ENCODE measurements around the gene TBX21. TPM values are rescaled to one million over a fixed set of nuclear protein-coding genes. Genes with fewer than 3 reads are reported as not detected.

Gene TBX21, protein sequence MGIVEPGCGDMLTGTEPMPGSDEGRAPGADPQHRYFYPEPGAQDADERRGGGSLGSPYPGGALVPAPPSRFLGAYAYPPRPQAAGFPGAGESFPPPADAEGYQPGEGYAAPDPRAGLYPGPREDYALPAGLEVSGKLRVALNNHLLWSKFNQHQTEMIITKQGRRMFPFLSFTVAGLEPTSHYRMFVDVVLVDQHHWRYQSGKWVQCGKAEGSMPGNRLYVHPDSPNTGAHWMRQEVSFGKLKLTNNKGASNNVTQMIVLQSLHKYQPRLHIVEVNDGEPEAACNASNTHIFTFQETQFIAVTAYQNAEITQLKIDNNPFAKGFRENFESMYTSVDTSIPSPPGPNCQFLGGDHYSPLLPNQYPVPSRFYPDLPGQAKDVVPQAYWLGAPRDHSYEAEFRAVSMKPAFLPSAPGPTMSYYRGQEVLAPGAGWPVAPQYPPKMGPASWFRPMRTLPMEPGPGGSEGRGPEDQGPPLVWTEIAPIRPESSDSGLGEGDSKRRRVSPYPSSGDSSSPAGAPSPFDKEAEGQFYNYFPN
- not detected in 2 replicates for total RNA-seq

DNA sequence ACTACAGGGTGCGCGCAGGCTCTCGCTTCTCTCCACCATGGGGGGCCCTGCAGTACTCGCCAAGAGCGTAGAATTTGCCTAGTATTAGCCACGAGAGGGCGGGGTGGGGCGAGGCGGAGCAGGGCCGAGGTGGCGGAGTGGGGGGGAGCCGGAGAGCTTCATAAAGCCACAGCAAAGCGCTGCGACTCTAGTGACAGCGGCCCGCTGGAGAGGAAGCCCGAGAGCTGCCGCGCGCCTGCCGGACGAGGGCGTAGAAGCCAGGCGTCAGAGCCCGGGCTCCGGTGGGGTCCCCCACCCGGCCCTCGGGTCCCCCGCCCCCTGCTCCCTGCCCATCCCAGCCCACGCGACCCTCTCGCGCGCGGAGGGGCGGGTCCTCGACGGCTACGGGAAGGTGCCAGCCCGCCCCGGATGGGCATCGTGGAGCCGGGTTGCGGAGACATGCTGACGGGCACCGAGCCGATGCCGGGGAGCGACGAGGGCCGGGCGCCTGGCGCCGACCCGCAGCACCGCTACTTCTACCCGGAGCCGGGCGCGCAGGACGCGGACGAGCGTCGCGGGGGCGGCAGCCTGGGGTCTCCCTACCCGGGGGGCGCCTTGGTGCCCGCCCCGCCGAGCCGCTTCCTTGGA is at the start of gene TBX21:
Gene TBX21, plus strand, starts transcription at position 190 of the 627 bp plus-strand sequence. Its CDS starts 219 bp downstream, at position 409.
- peak; percentile 50 for DNase-seq

DNA sequence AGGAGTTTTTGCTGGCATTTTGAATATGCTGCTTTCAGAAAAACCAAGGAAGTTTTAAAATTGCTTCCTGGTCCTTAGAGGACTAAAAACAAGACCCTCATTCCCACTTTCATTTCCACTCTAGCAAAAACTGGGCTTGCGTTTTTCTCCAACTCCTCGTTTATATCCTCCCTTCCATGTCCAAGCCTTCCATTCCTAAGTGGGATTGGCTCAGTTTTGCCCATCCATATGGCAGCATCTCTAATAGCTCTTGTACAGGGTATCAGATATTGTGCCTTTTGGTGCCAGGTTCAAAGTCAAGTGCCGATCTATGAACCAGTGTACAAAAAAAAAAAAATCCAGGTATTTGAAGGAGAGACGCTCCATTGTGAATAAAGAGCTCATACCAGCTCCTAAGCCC is 49.0 kb upstream of the TBX21 start:
- DNase-seq, result no peak

DNA sequence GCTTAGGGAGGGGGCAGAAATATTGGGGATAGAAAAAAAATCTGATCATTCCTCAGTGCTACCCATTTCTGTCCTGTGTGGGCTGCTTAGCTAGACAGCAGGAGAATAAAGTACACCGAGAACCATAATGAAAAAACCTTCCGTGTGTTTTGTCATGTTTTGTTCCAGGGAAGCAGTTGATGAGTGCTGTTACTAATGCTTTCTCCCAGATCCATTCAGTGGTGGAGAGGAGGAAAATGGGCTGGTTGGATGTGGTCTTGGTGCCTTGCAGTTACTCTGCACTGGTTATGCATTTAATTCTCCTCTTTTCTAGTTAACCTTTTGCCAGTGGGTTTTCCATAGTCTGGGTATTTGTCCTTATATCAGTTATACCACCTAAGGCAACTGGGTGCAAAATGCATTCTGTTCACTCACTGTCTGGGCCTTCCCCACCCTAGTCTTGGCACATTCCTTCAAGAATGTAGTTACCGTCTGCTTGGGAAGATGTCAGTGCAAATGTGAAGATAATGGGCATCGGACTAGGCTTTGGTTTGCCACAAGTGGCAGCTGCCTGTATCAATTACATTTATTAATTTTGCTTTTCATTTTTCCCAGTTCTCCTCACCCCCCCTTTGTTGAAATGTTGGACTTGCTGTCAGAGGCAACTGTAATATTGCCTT is 48.4 kb upstream of the TBX21 start:
- DNase-seq, result no peak

DNA sequence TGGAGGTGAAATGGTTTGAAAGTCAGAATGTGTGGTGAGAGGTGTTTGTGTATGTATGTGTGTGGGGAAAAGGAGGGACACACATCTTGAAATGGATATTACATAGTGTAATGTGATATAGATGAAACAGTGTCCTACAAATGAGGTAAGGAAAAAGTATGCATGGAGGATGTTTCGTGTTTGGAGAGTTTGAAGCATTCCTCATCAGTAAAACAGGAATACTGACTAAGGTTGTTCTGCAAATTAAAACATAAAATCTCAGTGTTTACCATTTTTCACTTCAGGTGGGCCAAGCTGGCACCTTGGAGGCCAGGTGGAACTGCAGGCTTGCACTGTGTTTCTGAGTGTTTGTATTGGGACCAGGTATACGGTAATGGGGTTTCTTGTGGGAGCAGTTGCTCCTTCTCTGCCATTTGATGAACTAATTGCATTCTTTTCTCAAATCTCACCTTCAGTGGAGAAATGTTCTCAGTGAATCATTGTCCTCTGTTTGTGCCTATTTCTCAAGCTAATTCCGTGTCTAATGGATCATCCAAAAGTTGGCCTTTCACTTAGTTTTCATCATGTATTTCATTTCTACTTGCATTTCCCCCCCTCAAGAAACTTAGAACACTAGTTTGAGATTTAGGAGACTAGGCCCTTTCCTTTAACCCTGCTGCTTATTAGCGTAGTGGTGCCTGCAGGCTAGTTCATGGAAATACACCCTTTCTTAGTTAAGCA is 47.3 kb upstream of the TBX21 start:
- no peak for DNase-seq

DNA sequence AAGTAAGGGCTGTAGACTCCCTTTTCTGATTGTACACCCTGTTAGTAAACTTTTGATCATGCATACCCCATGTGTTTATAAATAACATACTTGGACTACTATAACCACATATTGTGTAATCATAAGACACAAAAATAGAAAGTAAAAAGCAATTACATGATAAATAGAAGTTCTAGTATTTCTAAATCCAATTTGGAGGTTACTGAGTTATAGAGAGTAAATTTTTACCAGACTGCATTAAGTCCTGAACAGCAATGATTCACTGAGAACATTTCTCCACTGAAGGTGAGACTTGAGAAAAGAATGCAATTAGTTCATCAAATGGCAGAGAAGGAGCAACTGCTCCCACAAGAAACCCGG is 46.8 kb upstream of the TBX21 start:
- DNase-seq, result peak; percentile 22

DNA sequence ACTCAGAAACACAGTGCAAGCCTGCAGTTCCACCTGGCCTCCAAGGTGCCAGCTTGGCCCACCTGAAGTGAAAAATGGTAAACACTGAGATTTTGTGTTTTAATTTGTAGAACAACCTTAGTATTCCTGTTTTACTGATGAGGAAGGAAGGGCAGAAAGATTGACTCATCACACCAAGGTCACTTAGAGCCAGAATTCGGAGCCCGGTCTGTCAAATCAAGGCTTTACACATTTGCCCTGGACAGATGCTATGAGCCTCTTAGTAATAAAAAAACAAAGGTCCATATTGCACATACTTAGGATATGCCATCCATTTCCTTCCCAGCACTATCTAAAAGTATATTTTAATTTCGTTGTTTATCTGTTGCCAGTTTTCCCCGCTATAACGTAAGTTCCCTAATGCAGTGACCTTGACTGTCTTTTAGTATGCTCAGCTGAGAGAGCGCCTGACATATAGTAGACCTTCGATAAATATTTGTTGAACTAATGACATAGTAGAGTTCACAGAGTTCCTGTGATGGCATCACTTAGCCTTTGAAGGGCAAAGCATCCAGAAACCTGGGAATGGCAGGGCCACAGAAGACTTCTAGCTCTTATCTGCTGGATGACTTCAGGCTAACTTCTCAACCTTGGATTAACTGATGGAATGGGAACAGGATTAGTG is 46.2 kb upstream of the TBX21 start:
- peak; percentile 67 for DNase-seq

- no peak for DNase-seq
Observed at GRCh38 chr17:47687328-47687690, 45.7 kb upstream of the TBX21 start.

- DNase-seq, result no peak
Observed at GRCh38 chr17:47687748-47688147, 45.3 kb upstream of the TBX21 start.

- no peak for DNase-seq
Observed at GRCh38 chr17:47690121-47690520, 42.9 kb upstream of the TBX21 start.

GRCh38 chr17:47692137-47692894 is 40.7 kb upstream of the TBX21 start:
- no peak for DNase-seq

- DNase-seq, result peak; percentile 14
Observed at GRCh38 chr17:47692895-47693730, 39.9 kb upstream of the TBX21 start.

DNA sequence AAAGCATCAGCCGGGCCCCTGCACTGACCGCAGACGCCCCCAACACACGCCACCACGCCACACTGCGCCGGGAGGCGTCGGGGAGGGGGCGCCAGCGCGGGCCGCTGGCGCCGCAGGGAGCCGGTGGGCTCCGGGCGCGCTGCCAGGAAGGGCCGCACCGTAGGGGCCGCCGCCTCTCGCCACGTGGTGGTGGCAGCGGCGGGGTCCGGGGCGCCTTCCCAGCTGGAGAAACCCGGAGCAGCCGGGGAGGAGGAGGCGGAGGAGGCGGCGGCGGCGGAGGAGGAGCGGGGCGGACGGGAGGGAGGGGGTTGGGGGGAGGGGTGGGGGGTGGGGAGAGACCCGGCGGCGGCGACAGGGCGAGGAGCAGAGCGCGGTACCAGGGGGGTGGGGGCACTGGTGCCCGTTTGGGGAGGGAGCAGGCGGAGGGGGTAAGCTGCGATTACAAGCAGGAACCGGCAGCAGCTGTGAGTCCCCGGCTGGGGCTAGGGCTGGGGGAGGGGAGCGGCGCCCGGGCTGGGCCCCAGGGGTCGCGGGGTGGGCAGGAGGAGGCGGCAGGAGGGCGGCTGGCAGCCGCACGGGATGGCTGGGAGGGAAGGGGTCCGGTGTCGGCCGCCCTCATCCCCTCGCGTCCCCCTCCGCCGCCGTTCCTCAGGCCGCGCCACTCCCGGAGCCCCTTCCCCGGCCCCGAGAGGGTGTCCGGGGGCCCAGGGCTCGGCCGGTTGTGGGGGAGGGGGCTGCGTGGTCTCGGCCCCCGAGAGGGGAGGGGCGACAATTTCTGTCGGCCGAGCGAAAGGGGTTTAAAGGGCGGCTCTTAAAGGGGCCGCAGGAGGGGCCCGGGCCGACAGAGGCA is 39.1 kb upstream of the TBX21 start, which contains the start of gene TBKBP1:
Gene TBKBP1, plus strand, starts transcription at position 431 of the 850 bp plus-strand sequence. CDS start 1,952 bp downstream, outside the sequence.
- peak; percentile 62 for DNase-seq

DNA sequence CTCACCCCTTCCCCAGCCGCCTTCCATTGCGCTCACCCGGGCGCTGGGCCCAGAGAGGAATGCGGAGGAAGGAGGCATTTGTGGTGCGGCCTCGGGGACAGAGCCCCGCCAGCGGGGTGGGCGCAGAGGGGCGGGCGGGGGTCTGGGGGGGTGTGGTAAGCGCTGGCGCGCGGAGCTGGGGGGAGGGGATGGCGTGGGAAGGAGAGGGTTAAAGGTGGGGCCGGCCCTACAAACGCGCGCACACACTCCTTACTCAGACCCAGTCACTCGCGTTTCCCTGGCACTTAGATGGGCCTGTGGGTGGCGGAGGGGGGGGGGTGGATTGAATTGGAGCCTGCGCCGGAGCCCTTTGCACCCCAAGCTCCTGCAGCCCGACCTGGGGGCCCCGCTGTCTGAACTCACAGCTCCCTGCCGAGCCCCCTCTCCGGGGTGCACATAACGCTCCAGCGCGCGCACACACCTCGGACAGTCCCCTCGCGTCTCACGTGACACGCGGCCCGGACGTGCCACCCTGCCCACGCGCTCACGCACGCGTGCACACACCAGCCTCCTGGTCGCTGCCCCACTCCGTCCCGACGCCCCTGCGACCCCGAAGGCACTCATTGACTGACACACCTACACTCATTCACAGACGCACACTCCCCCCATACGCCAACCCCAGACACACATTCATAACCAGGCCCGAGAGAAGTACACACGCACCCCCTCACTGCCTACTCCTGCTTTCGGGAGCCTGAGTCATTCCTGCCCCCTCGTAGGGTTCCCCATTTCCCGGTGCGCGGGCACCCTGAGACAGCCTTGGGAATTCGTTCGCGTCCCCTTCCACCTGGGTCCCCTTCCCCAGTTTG is 38.2 kb upstream of the TBX21 start:
- DNase-seq, result peak; percentile 60

GRCh38 chr17:47695429-47696376 is 37.3 kb upstream of the TBX21 start:
- DNase-seq, result peak; percentile 46

- DNase-seq, result no peak
Observed at GRCh38 chr17:47696717-47697642, 36.1 kb upstream of the TBX21 start.

Measured in dermis blood vessel endothelial cell (primary cell).